Measurements from ENCODE around the gene OR52I2. TPM values are rescaled to one million over a fixed set of nuclear protein-coding genes. Genes with fewer than 3 reads are reported as not detected.

The OR52I2 gene
- total RNA-seq, 1 donor from 2014 or later = 0.49 TPM

DNA sequence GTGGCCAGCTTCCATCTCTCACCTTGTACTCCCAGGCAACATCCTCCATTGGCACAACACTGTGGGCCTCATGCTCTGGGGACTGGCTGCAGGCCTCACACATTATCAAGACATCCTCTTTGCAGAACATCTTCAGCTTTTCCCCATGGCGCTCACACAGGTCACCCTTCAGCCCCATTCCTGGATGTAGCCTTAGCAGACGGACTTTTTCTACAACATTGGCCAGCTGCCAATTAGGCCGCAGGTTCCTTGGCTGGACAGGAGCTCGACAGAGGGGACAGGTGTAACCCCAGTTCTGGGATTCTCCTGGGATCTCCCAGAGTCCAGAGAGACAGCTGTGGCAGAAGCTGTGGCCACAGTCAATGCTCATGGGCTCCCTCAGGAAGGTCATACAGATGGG is 23.5 kb downstream of the OR52I2 start:
- Mint-ChIP-seq H3K4me3 (ENCODE audit: unreplicated experiment) (no peak overlapping the region), H3K27ac (ENCODE audit: unreplicated experiment) (no peak overlapping the region), H3K27me3 (ENCODE audit: unreplicated experiment) (peaks cover 2% of the 10 kb centered on the region), H3K36me3 (ENCODE audit: unreplicated experiment) (no peaks in the 10 kb centered on the region), H3K9me3 (ENCODE audit: unreplicated experiment) (peaks cover 1% of the 10 kb centered on the region), H3K4me1 (ENCODE audit: low read depth, unreplicated experiment) (no peaks in the 10 kb centered on the region)
- TF ChIP-seq, protein P1, sequence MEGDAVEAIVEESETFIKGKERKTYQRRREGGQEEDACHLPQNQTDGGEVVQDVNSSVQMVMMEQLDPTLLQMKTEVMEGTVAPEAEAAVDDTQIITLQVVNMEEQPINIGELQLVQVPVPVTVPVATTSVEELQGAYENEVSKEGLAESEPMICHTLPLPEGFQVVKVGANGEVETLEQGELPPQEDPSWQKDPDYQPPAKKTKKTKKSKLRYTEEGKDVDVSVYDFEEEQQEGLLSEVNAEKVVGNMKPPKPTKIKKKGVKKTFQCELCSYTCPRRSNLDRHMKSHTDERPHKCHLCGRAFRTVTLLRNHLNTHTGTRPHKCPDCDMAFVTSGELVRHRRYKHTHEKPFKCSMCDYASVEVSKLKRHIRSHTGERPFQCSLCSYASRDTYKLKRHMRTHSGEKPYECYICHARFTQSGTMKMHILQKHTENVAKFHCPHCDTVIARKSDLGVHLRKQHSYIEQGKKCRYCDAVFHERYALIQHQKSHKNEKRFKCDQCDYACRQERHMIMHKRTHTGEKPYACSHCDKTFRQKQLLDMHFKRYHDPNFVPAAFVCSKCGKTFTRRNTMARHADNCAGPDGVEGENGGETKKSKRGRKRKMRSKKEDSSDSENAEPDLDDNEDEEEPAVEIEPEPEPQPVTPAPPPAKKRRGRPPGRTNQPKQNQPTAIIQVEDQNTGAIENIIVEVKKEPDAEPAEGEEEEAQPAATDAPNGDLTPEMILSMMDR (IDR thresholded peaks at IDR 0.05; ENCODE audit: partially characterized antibody, unreplicated experiment) = no peak
- no peak for DNase-seq

DNA sequence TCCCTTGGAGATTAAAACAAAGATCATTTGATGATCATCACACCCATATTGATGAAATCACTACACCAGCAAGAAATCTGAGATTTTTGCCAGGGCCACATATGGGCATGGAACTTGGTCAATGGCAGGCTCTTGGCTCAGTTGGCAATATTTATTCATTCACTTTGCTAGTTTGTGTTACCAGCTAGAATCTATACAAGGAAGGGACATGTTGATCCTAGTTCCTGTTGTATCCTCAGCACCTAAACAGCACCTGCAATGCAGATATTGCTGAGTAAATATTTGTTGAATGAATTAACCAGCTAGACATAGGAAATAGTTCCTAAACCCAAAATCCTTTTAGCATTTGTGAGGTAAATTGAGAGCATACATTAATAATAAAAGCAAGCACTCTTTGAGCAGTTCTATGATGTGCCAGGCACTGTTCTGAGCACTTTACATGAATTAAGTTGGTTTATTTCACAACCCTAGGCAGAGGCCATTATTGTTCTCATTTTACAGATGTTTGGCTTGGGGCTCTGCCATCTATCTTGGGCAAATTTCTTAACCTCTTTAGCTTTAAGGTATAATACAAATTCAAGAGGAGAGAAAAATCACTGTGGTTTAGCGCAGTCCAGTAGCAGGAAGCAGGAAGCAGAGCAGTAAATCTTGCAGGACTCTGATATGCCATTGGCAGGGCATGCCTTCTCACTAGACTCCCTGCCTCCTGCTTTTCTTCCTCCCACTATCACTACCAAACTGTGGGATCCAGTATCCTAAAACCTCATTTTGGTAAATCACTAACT is 24.9 kb downstream of the OR52I2 start:
- TF ChIP-seq, protein P1 (IDR thresholded peaks at IDR 0.05; ENCODE audit: partially characterized antibody, unreplicated experiment) = no peak
- Mint-ChIP-seq H3K4me3 (ENCODE audit: unreplicated experiment) (no peak overlapping the region), H3K36me3 (ENCODE audit: unreplicated experiment) (no peaks in the 10 kb centered on the region), H3K4me1 (ENCODE audit: low read depth, unreplicated experiment) (no peaks in the 10 kb centered on the region), H3K9me3 (ENCODE audit: unreplicated experiment) (peaks cover 1% of the 10 kb centered on the region), H3K27ac (ENCODE audit: unreplicated experiment) (no peak overlapping the region), H3K27me3 (ENCODE audit: unreplicated experiment) (no peaks in the 10 kb centered on the region)
- no peak for DNase-seq

DNA sequence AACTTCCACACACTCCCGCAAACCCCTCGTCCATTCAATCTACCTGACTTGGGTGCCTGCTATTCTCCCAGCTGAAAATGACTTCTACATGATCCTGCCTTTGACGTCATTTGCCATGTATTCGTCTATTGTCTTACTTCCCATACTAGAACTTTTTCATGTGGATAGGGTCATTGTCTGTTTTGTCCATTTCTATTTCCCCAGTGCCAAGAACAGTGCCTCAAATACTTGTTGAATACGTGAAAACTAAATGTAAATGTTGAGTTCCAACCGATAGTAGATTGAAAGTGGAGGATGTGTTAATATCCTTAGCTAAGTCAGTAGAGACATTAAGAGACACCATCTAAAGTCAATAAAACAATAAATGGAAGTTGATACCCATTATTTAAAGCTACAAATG is 25.6 kb downstream of the OR52I2 start:
- Mint-ChIP-seq H3K9me3 (ENCODE audit: unreplicated experiment) (peaks cover 1% of the 10 kb centered on the region), H3K27ac (ENCODE audit: unreplicated experiment) (no peak overlapping the region), H3K4me1 (ENCODE audit: low read depth, unreplicated experiment) (no peaks in the 10 kb centered on the region), H3K36me3 (ENCODE audit: unreplicated experiment) (no peaks in the 10 kb centered on the region), H3K4me3 (ENCODE audit: unreplicated experiment) (peak overlapping the region; percentile 94), H3K27me3 (ENCODE audit: unreplicated experiment) (no peaks in the 10 kb centered on the region)
- TF ChIP-seq, protein P1 (IDR thresholded peaks at IDR 0.05; ENCODE audit: partially characterized antibody, unreplicated experiment) = no peak
- DNase-seq = no peak

DNA sequence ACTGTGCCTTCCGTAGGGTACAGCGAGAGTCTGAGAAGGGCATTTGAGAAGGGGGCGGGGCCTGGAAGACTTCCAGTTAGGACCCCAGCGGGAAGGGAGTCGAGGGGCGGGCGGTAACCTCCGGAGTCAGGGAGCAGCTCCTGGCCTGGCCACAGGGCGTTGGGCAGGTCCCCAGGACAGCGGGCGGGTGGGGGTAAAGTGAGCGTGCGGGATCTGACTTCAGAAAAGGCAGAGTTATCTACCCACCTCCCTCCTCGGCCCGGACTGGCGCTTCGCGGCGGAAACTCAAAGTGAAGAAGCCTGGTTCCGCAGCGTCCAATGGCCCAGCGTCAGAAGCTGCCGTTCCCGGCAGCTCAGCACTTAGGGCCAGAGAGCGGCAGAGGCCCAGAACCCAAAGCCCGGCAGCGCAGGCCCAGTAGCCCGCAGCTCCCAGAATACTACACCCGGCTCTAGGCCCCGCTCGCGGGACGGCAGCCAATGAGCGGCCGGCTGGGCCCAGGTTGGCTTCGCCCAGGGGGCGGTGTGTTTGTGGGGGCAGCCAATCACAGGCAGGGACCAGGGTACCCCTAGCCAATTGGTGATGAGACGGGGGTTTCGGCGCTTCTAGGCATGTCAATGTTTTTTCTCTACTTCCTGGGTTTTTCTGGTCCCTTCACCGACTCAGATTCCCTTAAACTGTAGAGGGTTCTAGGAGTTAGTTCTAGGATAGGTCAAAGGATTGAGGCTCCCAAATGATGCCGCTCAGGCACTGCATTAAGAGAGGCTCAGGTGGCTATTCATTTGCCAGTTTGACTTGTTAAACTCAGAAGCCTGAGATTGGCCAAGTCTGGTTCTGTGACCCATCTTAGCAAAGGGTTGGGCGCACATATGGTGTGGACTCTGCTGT is 26.5 kb downstream of the OR52I2 start, which contains the start of gene TRIM68:
Gene TRIM68, minus strand, starts transcription at position 451 of the 886 bp plus-strand sequence. CDS start 2,727 bp downstream, outside the sequence.
- Mint-ChIP-seq H3K4me1 (ENCODE audit: low read depth, unreplicated experiment) (no peaks in the 10 kb centered on the region), H3K36me3 (ENCODE audit: unreplicated experiment) (no peaks in the 10 kb centered on the region), H3K27me3 (ENCODE audit: unreplicated experiment) (no peaks in the 10 kb centered on the region), H3K9me3 (ENCODE audit: unreplicated experiment) (peaks cover 1% of the 10 kb centered on the region), H3K4me3 (ENCODE audit: unreplicated experiment) (peak within 1 kb of the TSS; percentile 94), H3K27ac (ENCODE audit: unreplicated experiment) (peak within 1 kb of the TSS; percentile 41)
- TF ChIP-seq, protein P1 (IDR thresholded peaks at IDR 0.05; ENCODE audit: partially characterized antibody, unreplicated experiment) = no peak
- peak; percentile 96 for DNase-seq

Measured in glutamatergic neuron (in vitro differentiated cells).